Measurements from ENCODE around the gene GAB3. TPM values are rescaled to one million over a fixed set of nuclear protein-coding genes. Genes with fewer than 3 reads are reported as not detected.

GAB3 gene
- total and polyA plus RNA-seq, 9 of the 15 experiments (the other 6 are each of a cell fraction or from before 2014, with no cell fraction given), result 16.1 to 31.4 (median 20.2) TPM

GRCh38 chrX:154717824-154718223 is 33.1 kb downstream of the GAB3 start (continued):
- TF ChIP-seq, protein P1, sequence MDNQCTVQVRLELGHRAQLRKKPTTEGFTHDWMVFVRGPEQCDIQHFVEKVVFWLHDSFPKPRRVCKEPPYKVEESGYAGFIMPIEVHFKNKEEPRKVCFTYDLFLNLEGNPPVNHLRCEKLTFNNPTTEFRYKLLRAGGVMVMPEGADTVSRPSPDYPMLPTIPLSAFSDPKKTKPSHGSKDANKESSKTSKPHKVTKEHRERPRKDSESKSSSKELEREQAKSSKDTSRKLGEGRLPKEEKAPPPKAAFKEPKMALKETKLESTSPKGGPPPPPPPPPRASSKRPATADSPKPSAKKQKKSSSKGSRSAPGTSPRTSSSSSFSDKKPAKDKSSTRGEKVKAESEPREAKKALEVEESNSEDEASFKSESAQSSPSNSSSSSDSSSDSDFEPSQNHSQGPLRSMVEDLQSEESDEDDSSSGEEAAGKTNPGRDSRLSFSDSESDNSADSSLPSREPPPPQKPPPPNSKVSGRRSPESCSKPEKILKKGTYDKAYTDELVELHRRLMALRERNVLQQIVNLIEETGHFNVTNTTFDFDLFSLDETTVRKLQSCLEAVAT (IDR thresholded peaks at IDR 0.05), result peak in 1 of 2 experiments; percentile 99; a peak in 2 of 4 replicates
- no peak for TF ChIP-seq ZNF280B (CRISPR knock-in tag; IDR thresholded peaks at IDR 0.05)
- no peak for TF ChIP-seq KLF16 (IDR thresholded peaks at IDR 0.05)
- TF ChIP-seq, protein P2, sequence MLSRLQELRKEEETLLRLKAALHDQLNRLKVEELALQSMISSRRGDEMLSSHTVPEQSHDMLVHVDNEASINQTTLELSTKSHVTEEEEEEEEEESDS (CRISPR knock-in tag; IDR thresholded peaks at IDR 0.05), result no peak
- no peak for TF ChIP-seq RAD51 (IDR thresholded peaks at IDR 0.05; ENCODE audit: borderline replicate concordance, low read depth)
- TF ChIP-seq TFE3 (CRISPR knock-in tag; IDR thresholded peaks at IDR 0.05), result no peak
- no peak for TF ChIP-seq BACH1 (tag; IDR thresholded peaks at IDR 0.05)
- TF ChIP-seq NR4A1 (CRISPR knock-in tag; IDR thresholded peaks at IDR 0.05), result no peak
- TF ChIP-seq NR4A1 (tag; IDR thresholded peaks at IDR 0.05), result no peak
- no peak for TF ChIP-seq NR2C2 (CRISPR knock-in tag; IDR thresholded peaks at IDR 0.05)
- TF ChIP-seq NR2C2 (tag; IDR thresholded peaks at IDR 0.05), result peak; percentile 52; the same call in 1 of the 2 replicates
- peak; percentile 45 for TF ChIP-seq NFIC (IDR thresholded peaks at IDR 0.05)
- TF ChIP-seq SOX6 (IDR thresholded peaks at IDR 0.05), result peak; percentile 79; the same call in 1 of the 2 replicates
- 0 out of 2 replicates have a peak, but pooled peaks have one; percentile 34 for TF ChIP-seq ATF7 (IDR thresholded peaks at IDR 0.05)
- TF ChIP-seq, protein P3, sequence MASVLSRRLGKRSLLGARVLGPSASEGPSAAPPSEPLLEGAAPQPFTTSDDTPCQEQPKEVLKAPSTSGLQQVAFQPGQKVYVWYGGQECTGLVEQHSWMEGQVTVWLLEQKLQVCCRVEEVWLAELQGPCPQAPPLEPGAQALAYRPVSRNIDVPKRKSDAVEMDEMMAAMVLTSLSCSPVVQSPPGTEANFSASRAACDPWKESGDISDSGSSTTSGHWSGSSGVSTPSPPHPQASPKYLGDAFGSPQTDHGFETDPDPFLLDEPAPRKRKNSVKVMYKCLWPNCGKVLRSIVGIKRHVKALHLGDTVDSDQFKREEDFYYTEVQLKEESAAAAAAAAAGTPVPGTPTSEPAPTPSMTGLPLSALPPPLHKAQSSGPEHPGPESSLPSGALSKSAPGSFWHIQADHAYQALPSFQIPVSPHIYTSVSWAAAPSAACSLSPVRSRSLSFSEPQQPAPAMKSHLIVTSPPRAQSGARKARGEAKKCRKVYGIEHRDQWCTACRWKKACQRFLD (CRISPR knock-in tag; IDR thresholded peaks at IDR 0.05), result no peak
- TF ChIP-seq ZNF445 (CRISPR knock-in tag; IDR thresholded peaks at IDR 0.05; ENCODE audit: low read depth), result no peak
- TF ChIP-seq RNF2 (IDR thresholded peaks at IDR 0.05), result no peak
- TF ChIP-seq MEIS2 (IDR thresholded peaks at IDR 0.05; ENCODE audit: partially characterized antibody), result peak; percentile 99
- no peak for TF ChIP-seq NR2F6 (CRISPR knock-in tag; IDR thresholded peaks at IDR 0.05)
- no peak for TF ChIP-seq SLC30A9 (CRISPR knock-in tag; IDR thresholded peaks at IDR 0.05)
- TF ChIP-seq BRF2 (IDR thresholded peaks at IDR 0.05; ENCODE audit: borderline replicate concordance, insufficient read depth, insufficient read length), result no peak
- peak in 1 of 2 experiments; percentile 59; a peak in 1 of 4 replicates for TF ChIP-seq HDAC1 (IDR thresholded peaks at IDR 0.05)
- TF ChIP-seq ETV5 (CRISPR knock-in tag; IDR thresholded peaks at IDR 0.05; ENCODE audit: low read depth), result peak; percentile 77

All from K562 (cell line).